ENCODE results near the gene UTP4.

UTP4 gene

DNA sequence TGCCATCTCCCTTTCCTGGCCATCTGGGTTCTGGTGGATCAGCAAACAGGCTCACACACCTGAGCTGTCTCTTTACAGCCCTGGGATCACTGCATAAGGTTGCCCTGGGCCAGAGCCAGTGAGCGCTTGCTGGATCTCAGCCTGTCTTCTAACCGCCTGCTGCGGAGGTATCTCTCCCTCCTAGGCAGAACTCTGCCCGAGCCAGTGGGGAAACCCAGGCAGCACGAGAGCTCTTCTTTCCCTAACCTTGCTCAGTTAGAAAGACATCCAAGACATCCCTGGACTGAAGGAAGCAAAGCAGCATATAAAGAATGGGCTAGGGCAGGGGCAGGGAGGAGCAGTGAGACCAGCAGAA lies 20.6 kb upstream of the UTP4 start:
- Histone ChIP-seq H3K27me3 (peaks cover 27% of the 10 kb centered on the region), H3K4me1 (ENCODE audit: control insufficient read depth in 1 of 2, insufficient read depth in 1 of 2, low read depth in 1 of 2, low read length in 1 of 2) (peaks cover 10% of the 10 kb centered on the region in 2 experiments), H3K4me3 (ENCODE audit: low read depth in 1 of 2, low read length in 1 of 2) (no peak overlapping the region), H3K9me3 (no peaks in the 10 kb centered on the region), H3K36me3 (peaks cover 47% of the 10 kb centered on the region), H3K27ac (no peak overlapping the region)
- TF ChIP-seq, protein P1, sequence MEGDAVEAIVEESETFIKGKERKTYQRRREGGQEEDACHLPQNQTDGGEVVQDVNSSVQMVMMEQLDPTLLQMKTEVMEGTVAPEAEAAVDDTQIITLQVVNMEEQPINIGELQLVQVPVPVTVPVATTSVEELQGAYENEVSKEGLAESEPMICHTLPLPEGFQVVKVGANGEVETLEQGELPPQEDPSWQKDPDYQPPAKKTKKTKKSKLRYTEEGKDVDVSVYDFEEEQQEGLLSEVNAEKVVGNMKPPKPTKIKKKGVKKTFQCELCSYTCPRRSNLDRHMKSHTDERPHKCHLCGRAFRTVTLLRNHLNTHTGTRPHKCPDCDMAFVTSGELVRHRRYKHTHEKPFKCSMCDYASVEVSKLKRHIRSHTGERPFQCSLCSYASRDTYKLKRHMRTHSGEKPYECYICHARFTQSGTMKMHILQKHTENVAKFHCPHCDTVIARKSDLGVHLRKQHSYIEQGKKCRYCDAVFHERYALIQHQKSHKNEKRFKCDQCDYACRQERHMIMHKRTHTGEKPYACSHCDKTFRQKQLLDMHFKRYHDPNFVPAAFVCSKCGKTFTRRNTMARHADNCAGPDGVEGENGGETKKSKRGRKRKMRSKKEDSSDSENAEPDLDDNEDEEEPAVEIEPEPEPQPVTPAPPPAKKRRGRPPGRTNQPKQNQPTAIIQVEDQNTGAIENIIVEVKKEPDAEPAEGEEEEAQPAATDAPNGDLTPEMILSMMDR (IDR thresholded peaks at IDR 0.05) = no peak

DNA sequence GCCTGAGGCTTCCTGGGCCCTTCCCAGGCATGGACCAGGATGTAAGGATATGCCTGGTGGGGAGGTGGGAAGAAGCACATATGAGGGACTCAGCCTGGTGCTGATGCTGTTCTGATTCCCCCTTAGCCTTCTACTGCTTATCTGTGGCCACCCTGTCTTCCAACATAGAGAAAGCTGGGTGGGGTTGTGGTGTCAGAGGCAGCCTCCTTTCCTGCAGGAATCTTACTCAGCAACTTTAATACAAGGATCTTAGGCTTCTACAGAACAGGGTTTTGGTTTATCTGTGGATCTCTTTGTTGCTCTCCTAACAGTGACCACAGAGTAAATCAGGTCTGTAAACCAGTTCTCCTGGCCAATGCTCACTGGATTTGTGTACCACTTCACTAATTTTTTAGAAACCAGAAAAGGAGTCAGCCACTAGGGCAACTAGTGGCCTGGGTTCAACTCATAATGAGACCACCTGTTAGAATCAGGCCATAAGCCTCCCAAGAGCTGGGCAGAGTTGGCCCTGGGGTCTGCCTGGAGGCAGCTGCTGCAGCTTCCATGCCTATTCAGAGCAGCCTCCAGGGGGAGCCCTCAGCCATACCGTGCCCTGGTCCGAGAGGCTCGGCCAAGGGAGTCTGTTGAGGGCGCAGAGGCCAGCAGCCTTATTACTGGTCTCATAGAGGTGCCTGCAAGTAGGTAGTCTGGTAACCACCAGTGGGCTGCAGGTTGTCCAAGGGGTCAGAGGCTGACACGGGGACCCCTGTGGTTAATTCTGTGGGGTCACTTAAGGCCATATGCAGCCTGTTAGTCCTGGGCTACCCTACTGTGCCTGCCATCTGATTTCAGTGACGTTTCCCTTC lies 19.9 kb upstream of the UTP4 start:
- Histone ChIP-seq H3K36me3 (peaks cover 51% of the 10 kb centered on the region), H3K4me1 (ENCODE audit: control insufficient read depth in 1 of 2, insufficient read depth in 1 of 2, low read depth in 1 of 2, low read length in 1 of 2) (peaks cover 3 to 4% of the 10 kb centered on the region in 2 experiments), H3K27ac (no peak overlapping the region), H3K27me3 (peaks cover 20% of the 10 kb centered on the region), H3K9me3 (no peaks in the 10 kb centered on the region), H3K4me3 (ENCODE audit: low read depth in 1 of 2, low read length in 1 of 2) (no peak overlapping the region)
- TF ChIP-seq, protein P1 (IDR thresholded peaks at IDR 0.05) = no peak

DNA sequence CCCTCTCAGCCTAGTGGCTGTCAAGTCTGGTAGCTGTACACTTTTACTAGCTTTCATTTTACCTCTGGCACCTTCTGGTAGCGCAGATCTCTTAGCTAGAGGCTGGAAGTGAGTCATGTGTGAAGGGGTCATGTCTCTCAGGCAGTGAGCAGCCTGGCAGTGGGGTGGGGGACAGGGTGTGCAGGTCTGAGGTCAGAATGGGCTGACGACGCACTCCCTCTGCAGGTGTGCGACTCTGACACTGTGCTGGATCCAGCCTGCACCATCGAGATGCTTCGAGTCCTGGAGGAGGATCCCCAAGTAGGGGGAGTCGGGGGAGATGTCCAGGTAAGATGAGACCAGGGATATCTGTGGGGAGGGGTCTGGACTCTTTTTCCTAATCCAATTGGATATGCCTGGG lies 19.2 kb upstream of the UTP4 start:
- no peak overlapping the region for H3K4me3 ChIP-seq (ENCODE audit: low read depth in 1 of 2, low read length in 1 of 2)
- no peaks in the 10 kb centered on the region for H3K4me1 ChIP-seq (ENCODE audit: control insufficient read depth in 1 of 2, insufficient read depth in 1 of 2, low read depth in 1 of 2, low read length in 1 of 2)
- H3K9me3 ChIP-seq = no peaks in the 10 kb centered on the region
- H3K36me3 ChIP-seq = peaks cover 57% of the 10 kb centered on the region
- H3K27me3 ChIP-seq = peaks cover 13% of the 10 kb centered on the region
- H3K27ac ChIP-seq = no peak overlapping the region
- TF ChIP-seq, protein P1 (IDR thresholded peaks at IDR 0.05) = no peak

DNA sequence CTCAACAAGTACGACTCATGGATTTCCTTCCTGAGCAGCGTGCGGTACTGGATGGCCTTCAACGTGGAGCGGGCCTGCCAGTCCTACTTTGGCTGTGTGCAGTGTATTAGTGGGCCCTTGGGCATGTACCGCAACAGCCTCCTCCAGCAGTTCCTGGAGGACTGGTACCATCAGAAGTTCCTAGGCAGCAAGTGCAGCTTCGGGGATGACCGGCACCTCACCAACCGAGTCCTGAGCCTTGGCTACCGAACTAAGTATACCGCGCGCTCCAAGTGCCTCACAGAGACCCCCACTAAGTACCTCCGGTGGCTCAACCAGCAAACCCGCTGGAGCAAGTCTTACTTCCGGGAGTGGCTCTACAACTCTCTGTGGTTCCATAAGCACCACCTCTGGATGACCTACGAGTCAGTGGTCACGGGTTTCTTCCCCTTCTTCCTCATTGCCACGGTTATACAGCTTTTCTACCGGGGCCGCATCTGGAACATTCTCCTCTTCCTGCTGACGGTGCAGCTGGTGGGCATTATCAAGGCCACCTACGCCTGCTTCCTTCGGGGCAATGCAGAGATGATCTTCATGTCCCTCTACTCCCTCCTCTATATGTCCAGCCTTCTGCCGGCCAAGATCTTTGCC lies 18.0 kb upstream of the UTP4 start:
- TF ChIP-seq, protein P1 (IDR thresholded peaks at IDR 0.05) = no peak
- Histone ChIP-seq H3K36me3 (peaks cover 66% of the 10 kb centered on the region), H3K4me1 (ENCODE audit: control insufficient read depth in 1 of 2, insufficient read depth in 1 of 2, low read depth in 1 of 2, low read length in 1 of 2) (no peaks in the 10 kb centered on the region), H3K9me3 (no peaks in the 10 kb centered on the region), H3K27ac (no peak overlapping the region), H3K27me3 (peaks cover under 1% of the 10 kb centered on the region), H3K4me3 (ENCODE audit: low read depth in 1 of 2, low read length in 1 of 2) (no peak overlapping the region)

DNA sequence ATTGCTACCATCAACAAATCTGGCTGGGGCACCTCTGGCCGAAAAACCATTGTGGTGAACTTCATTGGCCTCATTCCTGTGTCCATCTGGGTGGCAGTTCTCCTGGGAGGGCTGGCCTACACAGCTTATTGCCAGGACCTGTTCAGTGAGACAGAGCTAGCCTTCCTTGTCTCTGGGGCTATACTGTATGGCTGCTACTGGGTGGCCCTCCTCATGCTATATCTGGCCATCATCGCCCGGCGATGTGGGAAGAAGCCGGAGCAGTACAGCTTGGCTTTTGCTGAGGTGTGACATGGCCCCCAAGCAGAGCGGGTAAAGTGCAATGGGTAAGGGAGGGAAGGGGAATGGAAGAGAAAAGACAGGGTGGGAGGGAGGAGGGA lies 17.5 kb upstream of the UTP4 start:
- TF ChIP-seq, protein P1 (IDR thresholded peaks at IDR 0.05) = no peak

More for the DNA sequence above, 17.5 kb upstream of the UTP4 start:
- Histone ChIP-seq H3K4me1 (ENCODE audit: control insufficient read depth in 1 of 2, insufficient read depth in 1 of 2, low read depth in 1 of 2, low read length in 1 of 2) (no peaks in the 10 kb centered on the region), H3K9me3 (no peaks in the 10 kb centered on the region), H3K27ac (no peak overlapping the region), H3K4me3 (ENCODE audit: low read depth in 1 of 2, low read length in 1 of 2) (no peak overlapping the region), H3K36me3 (peaks cover 66% of the 10 kb centered on the region), H3K27me3 (no peaks in the 10 kb centered on the region)

Measured in neutrophil (primary cell).